H54 (cell line): ENCODE measurements around the gene GABRA1.

Experiments
- DNase-seq: peaks from one replicate; pipeline ENCODE4 v3.0.0; 2011; ENCODE audit warnings: low spot score, mixed read lengths; ENCODE audit not compliant: insufficient read length
- FAIRE-seq: peaks from 3 replicates; lab custom pipeline; 2011; peaks lifted over from hg19 to GRCh38; lab: Jason Lieb, UNC
- POLR2A ChIP-seq: IDR thresholded peaks from 2 replicates; pipeline ENCODE4 v1.6.1; 2011; ENCODE audit warnings: low read depth, mild to moderate bottlenecking, low read length

The GABRA1 gene

DNA sequence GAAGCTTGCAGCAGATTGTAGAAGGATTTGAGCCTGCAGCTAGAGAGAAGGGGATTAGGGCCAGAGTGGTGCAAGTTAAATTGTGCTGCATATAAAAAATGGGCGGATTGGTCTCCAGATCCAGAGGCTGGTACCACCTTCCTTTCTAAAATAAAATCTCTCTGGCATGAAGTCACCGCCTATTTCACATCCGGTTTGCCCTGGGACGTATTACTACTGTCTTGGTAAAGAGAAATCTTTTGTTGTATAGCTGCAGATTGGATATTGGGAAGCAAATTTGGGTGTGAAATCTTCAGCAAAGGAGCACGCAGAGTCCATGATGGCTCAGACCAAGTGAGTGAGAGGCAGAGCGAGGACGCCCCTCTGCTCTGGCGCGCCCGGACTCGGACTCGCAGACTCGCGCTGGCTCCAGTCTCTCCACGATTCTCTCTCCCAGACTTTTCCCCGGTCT lies at the start of gene GABRA1:
GABRA1 (plus strand) TSS at position 180 of the 451 bp plus-strand sequence. CDS start 2,691 bp downstream, outside the sequence.
- DNase-seq (no peak), FAIRE-seq (no peak)
- no peak for TF ChIP-seq POLR2A

DNA sequence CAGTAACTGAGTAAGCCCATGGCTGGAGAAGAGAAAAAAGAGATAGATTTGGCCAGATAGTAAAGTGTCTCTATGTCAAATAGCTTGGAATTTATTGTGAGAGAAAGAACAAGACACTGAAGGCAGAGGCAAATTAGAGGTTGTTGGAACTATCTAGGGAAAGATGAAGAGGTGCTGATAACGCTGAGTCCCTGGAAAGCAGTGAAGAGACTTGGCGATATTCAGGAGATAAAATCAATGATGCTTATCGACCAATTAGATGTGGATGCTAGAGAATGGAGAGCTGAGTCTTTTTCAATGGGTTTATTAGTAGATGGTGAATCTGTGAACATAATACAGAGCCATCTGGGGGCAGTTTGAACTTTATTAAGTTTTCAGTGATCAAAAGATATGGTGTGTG lies 48.6 kb upstream of the GABRA1 start:
- DNase-seq (no peak), FAIRE-seq (no peak)
- TF ChIP-seq POLR2A, result no peak

DNA sequence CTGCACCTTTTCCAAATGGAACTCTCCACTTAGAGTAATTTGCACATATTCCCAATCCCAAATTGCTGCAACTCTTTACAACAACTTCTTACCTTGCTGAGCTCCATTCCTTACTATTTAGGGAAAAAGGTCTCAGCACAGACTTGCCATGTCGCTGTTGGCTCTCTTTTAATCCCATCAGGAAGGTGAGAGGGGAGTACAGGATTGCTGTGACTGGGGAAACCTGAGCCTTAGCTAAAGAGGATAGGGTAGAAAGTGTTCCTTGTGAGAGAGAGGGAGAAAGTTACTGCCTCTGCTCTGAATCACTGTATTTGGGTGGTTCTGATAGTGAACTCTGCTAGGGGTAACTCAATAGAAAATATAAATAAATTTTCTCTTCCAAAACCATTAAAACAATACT lies 43.7 kb upstream of the GABRA1 start:
- DNase-seq, result no peak
- no peak for FAIRE-seq
- no peak for TF ChIP-seq POLR2A

DNA sequence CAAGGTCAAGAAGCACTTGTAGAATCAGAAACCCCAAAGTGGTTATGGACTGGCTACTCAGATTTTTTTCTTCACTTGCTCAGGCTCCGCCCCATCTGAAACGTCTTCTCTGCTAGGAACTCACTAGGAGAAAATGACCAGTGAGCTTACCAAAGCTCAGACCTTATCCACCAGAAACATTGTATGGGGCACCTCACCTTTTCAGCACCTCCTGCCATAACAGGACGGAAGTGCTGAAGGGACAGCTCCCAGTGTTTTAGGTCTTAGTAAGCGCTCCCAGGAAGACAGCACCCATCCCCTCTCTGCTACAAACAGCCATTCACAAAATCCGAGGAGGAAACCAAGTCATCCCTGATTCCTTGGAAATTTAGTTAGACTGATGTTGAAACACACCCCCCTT lies 1.2 kb upstream of the GABRA1 start:
- DNase-seq (no peak), FAIRE-seq (no peak)
- TF ChIP-seq POLR2A, result no peak

DNA sequence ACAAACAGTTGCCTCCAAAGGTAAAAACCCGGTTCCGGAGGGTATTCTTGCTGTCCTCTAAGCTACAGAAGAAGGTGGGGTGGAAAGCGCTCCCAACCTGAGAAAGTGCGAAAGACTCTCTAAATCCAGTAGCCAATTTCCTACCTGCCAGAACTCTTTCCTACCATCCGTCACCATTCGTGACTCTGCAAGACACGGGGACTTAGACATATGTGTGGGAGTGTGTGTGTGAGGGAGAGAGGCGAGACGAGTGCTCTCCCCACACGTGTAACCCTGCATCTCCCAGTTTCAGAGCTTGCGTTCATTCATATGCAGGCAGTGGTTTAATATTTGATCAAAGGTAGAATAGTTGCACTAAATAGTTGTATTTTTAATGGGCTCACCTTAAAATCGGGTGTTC lies 473 bp upstream of the GABRA1 start:
- DNase-seq (no peak), FAIRE-seq (no peak)
- no peak for TF ChIP-seq POLR2A

DNA sequence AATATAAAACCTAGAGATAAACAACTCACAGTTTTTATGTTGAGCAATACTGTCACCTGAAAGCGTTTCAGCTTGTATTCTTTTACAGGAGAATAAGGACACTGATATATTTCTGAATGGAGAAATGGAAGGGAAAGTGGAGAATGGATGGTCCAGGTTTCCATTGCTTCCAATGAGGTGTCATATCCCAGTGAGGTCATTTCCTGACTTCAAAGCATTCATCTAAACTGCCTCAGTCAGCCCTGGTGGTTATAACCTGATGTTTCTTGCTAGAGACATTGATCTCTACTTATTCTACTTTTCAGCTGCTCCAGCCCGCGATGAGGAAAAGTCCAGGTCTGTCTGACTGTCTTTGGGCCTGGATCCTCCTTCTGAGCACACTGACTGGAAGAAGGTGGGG lies 2.6 kb downstream of the GABRA1 start:
- no peak for DNase-seq
- TF ChIP-seq POLR2A, result no peak
- no peak for FAIRE-seq

DNA sequence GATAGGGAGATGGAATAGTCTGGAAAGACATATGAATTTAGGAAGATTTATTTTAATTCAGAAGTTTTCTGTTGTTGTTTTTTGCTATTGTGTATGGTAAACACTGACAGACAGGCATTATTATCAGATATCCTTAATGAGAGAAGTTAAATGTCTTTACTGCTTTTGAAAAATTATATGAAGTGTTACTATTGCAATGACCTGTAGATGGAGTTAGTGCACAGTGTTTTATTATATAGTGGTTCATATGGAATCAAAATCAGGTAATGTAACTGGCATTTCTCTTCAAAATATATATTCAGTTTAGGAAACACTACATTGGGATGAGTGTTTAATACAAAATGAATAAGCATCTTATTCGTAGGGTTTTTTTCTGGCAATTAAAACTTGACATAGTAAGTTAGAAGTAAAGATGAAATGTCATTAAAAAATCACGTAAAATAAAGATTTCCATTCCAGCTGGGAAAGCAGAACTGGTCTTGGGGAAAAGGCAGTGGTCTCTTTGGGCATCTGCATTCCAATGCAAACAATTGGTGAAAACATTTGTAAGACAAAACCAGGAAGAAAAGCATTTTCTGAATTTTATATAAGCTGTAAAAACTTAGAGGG lies 3.9 kb downstream of the GABRA1 start:
- no peak for FAIRE-seq
- DNase-seq, result no peak
- no peak for TF ChIP-seq POLR2A

DNA sequence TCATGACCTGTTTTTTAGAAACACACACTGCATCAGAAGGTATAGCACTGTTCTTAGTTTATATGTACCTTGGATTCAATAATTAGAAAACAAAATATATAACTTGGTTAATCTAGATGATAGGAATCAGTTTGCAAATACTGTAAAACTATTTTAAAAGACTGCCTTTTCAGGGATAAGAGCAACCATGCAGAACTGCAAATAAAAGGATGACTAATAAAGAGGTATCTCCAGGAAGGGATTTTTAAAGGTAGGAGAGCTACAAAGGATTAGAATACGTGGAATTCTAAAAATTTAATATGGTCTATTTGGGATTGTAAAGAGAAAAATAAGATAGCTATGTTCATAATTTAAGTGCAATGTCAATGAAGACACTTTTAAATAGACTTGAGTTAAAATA lies 9.4 kb downstream of the GABRA1 start:
- no peak for TF ChIP-seq POLR2A
- DNase-seq (no peak), FAIRE-seq (no peak)

DNA sequence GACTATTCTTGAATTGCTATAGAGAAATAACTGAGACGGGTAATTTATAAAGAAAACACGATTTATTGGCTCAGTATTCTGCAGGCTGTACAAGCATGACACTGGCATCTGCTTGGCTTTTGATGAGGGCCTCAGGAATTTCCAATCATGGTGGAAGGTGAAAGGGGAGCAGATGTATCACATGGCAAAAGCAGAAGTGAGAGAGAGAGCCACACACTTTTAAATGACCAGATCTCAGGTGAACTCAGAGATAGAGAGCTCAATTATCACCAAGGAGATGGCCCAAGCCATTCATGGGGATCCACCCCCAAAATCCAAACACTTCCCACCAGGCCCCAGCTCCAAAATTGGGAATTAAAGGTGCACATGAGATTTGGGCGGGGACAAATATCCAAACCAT lies 15.3 kb downstream of the GABRA1 start:
- TF ChIP-seq POLR2A, result no peak
- FAIRE-seq (no peak), DNase-seq (no peak)

DNA sequence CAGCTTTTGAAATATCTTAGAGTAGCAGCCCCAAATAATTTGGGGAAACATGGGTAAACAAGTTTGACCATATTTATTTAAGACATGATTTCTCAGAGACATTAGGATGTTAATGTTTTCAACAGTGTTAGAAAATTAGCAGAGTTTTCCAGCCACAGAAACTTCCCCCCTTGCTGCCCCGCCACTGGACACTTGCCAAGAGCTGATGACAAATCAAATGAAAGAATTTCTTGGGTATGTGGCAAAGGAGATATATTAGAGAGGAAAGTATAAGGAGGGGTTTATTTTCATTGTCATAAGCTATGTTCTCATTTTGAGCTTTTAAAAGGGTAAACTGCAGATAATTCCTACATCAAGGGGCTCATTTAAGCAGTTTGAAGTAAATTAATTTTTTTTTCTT lies 15.9 kb downstream of the GABRA1 start:
- FAIRE-seq (no peak), DNase-seq (no peak)
- TF ChIP-seq POLR2A, result no peak

DNA sequence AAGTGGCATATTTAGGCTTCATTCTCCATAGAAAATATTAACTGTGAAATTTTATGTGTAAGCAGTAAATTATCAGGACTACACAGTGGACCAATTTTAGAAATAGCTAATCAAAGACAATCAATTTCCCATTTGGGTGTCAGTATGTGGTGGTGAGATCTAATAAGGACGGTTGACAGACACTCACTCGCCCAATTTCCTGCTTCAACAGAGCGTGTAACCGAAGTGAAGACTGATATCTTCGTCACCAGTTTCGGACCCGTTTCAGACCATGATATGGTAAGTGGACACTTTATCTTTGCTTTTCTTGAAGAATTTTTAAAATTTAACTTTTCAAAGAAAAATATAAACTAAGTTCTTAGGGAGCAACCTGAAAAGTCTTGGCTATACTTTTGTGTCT lies 17.6 kb downstream of the GABRA1 start:
- no peak for DNase-seq
- no peak for TF ChIP-seq POLR2A
- FAIRE-seq, result no peak

DNA sequence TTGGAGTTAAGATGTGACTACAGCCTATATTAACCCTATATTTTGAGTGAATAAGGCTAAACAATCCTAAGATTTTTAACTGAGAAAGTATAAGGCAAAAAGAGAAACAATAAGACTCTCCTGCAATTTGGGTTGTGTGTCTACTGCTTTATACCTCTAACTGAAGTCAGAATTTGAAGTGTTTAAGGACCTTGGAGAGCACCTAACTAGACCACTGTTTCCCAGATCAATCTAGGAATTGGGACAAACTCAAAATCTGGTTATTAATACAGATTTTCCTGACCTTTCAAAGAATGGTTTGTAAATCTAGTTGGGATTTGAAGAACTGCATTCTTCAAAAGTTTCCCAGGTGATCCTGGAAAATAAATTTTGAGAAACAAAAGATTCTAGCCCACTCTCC lies 42.1 kb downstream of the GABRA1 start:
- FAIRE-seq (no peak), DNase-seq (no peak)
- no peak for TF ChIP-seq POLR2A

DNA sequence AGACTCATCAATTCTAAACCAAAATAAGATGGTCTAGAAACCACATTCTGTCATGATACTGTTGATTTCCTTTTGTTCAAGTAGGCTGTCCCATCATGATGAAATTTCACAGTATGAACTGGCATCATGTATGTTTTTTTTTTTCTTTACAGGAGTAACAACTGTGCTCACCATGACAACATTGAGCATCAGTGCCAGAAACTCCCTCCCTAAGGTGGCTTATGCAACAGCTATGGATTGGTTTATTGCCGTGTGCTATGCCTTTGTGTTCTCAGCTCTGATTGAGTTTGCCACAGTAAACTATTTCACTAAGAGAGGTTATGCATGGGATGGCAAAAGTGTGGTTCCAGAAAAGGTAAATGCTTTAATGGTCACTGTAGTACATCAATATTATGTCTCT lies 47.6 kb downstream of the GABRA1 start:
- DNase-seq (no peak), FAIRE-seq (no peak)
- no peak for TF ChIP-seq POLR2A

DNA sequence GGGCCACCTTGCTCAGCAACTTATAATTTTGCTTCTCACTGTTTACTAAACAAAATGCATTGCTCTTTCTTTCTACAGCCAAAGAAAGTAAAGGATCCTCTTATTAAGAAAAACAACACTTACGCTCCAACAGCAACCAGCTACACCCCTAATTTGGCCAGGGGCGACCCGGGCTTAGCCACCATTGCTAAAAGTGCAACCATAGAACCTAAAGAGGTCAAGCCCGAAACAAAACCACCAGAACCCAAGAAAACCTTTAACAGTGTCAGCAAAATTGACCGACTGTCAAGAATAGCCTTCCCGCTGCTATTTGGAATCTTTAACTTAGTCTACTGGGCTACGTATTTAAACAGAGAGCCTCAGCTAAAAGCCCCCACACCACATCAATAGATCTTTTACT lies 49.1 kb downstream of the GABRA1 start:
- FAIRE-seq (no peak), DNase-seq (no peak)
- no peak for TF ChIP-seq POLR2A

DNA sequence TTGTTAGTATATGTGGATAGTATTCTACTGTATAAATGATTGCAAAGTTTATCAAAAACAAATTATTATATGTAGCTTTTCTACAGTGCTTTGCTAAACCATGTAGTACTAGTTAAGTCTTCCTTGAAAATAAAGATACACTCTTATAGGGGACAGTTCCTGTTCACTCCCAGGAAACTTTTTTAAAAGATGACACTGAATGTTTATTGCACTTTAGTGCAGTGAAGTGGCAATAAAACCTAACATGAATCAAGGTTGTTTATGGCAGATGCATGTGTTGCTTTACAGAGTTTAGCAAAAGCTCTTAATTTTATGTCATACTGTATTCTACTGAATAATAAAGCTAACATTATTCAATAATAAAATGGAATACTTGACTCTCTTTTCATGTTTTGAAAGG lies 51.7 kb downstream of the GABRA1 start:
- no peak for DNase-seq
- no peak for FAIRE-seq
- no peak for TF ChIP-seq POLR2A
